Measurements from ENCODE around the gene SHTN1.

Gene SHTN1

DNA sequence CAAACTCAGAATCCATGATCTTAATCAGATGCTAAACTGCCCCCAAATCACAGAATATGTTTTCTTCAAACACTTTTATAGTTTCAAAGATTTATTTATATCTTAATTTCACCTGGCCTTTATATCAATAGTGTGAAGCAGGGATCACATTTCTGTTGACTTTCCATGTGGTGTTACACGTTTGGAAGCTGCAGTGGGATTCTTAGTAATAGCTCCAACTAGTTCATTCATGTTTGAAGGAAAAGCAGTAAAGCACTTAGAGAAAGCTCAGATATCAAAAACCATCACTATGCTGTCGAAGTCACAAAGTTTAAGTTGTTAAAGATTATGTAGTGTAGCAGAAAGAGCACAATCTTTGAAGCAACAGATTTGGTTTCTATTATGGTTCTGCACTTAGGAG, 138.9 kb downstream of the SHTN1 start:
- no peak for DNase-seq

DNA sequence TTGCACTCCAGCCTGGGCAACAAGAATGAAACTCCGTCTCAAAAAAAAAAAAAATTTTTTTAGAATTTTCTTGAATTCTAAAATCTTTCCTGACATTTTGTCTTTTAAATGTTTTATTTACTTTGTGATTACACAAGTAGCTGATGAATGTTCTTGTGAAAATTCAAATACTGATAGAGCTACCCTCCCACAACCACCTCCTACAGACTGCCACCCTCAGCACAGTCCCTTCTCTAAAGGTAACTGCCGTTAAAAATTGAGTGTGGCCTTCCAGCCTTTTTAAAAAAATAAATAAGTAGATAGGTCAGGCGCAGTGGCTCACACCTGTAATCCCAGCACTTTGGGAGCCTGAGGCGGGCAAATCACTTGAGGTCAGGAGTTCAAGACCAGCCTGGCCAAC, 140.6 kb downstream of the SHTN1 start:
- no peak for DNase-seq

DNA sequence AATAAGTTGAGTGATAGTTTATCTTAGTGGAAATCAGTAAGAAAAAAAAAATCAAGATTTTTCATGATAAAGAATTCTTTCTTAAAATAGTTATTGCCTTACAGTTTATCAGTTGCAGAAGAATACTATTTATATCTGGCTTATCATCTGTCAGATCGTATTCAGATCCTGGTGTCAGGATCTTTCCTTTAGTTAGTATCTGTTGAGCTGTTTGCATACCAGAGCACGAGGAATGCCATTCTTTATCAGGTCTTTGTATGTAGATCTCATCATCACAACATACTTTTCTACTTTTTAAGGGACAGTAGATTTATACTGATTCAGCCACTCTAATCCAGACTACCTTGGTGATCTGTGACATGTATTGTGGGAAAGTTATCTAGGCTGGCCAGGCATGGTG, 143.2 kb downstream of the SHTN1 start:
- no peak for DNase-seq

GRCh38 chr10:116857156-116857555, 147.8 kb downstream of the SHTN1 start:
- no peak for DNase-seq

GRCh38 chr10:116853701-116854100, 151.3 kb downstream of the SHTN1 start:
- DNase-seq, result no peak

GRCh38 chr10:116853287-116853686, 151.7 kb downstream of the SHTN1 start:
- no peak for DNase-seq

DNA sequence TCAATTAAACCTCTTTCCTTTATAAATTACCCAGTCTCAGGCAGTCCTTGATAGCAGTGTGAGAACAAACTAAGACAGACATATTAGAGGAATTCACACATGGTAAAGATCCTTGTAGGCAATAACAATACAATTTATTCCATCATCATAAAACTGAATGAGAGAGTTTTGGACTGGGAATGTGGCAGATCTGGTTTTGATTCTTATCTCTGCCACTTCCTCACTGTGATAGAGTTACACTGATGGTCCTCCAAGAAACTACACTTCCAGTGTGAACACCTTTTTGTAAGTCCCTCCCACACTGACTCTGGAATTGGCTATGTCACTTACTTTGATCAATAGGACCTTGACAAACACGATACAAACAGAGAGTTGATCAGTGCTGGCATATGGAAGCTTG, 152.7 kb downstream of the SHTN1 start:
- no peak for DNase-seq

GRCh38 chr10:116850058-116850611, 154.9 kb downstream of the SHTN1 start:
- DNase-seq, result no peak

GRCh38 chr10:116849248-116850057, 155.5 kb downstream of the SHTN1 start, which contains the start of gene ENO4:
ENO4 (plus strand) TSS chr10:116849499; CDS start chr10:116849567, 68 bp downstream.
- DNase-seq, result peak; percentile 65

GRCh38 chr10:116848944-116849247, 156.1 kb downstream of the SHTN1 start:
- DNase-seq, result no peak

DNA sequence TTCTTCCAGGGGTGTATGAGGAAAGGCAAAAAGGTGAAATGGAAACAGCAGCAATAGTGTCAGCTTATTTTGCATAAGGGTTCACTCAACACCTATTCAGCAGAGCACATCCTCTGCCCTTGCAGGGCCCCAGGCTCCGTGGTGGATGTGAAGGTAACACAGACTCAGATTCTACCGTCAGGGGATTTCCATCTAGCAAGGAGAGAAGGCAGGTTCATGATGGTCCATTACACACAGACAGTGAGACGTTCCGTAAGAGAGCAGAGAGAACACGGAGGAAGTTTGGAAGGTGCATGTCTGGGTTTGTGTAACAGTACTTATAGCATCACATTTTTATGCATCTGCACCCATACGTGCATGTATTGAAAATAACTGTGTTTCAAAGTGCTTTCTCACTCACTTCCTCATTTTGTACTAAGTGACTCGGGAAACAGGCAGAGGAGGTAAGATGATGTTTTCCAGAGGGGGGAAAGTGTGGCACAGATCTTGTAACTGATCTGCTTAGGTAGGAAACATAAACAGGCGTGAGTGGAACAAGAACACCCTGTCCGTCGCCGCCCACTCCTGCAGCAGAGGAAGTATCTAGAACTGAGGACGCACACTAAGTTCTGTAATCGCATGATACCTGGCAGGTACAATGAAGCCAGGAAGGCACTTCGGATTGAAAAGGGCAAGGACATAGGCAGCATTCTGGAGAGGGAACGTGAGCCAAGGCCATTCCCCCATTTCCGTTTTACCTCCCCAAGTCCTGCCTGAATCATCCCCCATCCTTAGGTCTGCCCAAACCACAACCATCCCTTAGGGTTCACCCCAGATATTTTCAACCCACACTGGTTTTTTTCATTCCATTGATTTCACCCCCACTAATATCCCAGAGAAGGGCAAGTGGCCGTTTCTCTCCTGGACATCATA, 156.7 kb downstream of the SHTN1 start:
- no peak for DNase-seq

- no peak for DNase-seq
Measured at GRCh38 chr10:116845823-116846222, 159.2 kb downstream of the SHTN1 start.

DNA sequence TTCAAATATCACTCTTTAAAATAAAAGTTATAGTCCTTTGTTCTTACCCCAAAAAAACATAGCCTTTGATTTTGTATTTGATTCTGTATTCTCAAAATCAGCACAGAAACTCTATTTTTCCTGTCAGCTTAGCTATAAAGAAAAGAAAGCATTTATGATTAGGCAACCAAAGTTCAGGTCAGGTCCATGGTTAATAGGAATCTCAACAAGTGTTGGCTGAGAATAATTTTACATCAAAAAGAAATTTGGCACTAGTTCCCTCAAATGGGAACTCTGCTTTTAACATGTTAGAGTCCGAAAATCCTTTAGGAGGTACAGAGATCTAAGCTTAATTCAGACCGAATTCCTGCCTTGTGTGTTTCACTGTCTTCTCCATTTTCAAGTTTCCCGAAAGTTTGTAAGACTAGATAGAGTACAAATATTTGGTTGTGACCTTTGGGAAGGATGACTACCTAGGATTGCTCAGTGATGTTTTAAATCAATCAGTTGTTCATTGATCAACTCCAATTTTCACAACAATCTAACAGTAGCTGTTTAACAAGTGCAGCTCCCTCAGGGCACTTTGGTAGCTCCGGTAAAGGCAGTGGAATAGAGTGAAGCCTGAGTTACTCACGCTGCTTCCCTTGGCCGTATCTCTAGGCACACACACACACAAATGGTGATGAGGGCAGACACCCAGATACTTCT, 164.5 kb downstream of the SHTN1 start:
- DNase-seq, result no peak

DNA sequence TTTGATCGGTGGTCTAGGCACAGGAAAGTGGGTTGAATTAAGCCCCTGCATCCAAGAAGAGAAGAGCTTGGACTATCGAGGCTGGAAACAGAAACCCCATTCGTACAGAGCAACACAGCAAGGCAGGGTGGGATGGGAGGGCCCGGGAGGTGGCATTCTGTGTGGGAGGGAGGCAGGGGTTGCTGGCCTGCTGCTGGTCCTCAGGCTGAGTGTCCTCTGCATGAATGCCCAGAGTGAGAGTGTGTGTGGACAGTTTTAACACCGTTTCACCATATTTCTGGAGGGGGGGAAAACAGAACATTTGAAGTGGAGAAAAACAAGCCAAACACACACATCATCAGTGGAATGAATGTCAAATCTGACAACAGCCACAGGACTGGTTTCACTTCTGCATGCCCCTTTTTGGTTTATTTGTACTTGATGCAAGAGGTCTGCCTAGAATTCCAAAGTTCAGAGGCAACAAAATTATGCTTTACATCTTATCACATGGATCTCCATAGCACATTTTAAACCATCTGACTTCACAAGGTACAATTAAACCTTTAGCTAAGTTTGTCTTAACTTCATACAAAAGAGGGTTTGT, 166.8 kb downstream of the SHTN1 start:
- no peak for DNase-seq

DNA sequence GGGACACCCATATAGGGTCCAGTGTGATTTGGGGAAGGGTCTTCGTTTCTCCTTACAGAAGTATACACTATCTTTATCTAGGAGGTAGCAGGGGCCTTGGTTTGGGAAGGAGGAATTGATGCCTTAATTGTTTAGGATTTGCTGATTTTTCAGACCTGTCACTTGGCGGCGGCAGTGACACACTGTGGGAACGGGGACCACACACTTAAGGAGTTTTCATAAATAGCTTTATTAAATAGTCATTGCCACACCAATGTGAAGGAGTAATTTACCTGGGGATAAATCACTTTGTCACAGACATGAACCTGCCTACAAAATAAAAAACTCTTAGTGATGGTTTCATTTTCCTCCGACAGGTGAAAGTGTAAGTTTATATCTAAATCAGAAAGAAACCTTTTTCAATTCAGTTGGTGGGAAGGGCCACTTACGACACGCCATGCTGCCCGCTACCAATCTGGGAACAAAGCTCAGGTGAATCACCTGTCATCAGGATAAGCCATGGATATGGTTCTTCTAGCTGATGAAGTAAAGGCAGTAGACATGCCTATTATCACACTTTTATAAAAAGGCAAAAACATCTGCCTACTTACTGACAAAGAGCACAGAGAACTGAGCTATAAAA, 168.0 kb downstream of the SHTN1 start:
- DNase-seq, result no peak

DNA sequence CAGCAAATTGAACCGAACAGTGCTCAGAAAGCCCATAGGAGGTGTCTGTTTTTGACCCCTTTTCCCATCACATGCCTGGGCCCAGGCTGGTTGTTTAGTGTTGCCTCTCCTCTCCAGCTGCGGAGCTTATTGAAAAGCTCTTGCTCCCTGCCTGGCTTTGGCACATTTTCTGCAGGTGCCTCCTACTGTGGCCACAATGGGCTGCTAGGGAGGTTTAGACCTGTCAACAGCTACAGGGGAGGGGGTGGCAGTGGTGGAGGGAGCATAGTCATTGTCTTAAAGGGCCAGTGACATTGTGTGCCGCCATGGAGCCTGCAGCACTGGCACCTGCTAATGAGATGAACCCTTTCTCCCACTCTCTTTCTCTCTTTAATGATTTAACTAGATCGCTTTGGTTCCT, 168.9 kb downstream of the SHTN1 start:
- DNase-seq, result no peak

GRCh38 chr10:116835658-116836057, 169.3 kb downstream of the SHTN1 start:
- no peak for DNase-seq

GRCh38 chr10:116833986-116834985, 170.7 kb downstream of the SHTN1 start:
- no peak for DNase-seq

- DNase-seq, result no peak
Measured at GRCh38 chr10:116831790-116832189, 173.2 kb downstream of the SHTN1 start.
